Prostate gland (tissue), 2 donors: ENCODE results near the gene MRGPRD.

Source experiments
- POLR2A ChIP-seq: fragments of 450-650 bp; IDR thresholded peaks from one replicate; pipeline ENCODE4 v1.6.1; 2016; ENCODE audit warnings: antibody characterized with exemption, mild to moderate bottlenecking
- POLR2AphosphoS5 ChIP-seq: sonication (generic); formaldehyde crosslinking; IDR thresholded peaks from one replicate; pipeline ENCODE4 v1.6.1; 2017; ENCODE audit warnings: antibody characterized with exemption
- TF ChIP-seq, protein P1 (sequence below), 4 experiments: fragments of 200-600 bp in 2 of 4; fragments of 450-650 bp in 2 of 4; sonication (generic) in 2 of 4; IDR thresholded peaks; 1 replicate in 3 of 4; 2 replicates in 1 of 4; pipeline ENCODE4 v1.5.1; 2016 to 2019; ENCODE audit warnings: antibody characterized with exemption in 4 of 4, mild to moderate bottlenecking in 2 of 4, moderate library complexity in 2 of 4

DNA sequence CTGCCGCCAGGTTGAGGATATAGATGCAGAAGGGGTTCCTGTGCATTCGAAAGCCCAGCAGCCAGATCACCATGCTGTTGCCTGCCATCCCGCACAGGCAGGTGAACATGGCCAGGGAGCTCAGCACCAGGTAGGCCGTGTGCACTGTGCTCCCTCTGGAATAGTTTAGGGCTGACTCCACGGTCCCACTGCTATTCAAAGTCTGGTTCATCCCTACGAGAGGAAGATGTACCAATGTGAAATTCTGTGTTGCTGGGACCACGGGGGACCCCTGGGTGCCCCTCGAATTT, at the start of gene MRGPRD:
- TF ChIP-seq, protein P1, sequence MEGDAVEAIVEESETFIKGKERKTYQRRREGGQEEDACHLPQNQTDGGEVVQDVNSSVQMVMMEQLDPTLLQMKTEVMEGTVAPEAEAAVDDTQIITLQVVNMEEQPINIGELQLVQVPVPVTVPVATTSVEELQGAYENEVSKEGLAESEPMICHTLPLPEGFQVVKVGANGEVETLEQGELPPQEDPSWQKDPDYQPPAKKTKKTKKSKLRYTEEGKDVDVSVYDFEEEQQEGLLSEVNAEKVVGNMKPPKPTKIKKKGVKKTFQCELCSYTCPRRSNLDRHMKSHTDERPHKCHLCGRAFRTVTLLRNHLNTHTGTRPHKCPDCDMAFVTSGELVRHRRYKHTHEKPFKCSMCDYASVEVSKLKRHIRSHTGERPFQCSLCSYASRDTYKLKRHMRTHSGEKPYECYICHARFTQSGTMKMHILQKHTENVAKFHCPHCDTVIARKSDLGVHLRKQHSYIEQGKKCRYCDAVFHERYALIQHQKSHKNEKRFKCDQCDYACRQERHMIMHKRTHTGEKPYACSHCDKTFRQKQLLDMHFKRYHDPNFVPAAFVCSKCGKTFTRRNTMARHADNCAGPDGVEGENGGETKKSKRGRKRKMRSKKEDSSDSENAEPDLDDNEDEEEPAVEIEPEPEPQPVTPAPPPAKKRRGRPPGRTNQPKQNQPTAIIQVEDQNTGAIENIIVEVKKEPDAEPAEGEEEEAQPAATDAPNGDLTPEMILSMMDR (IDR thresholded peaks at IDR 0.05): no peak
- TF ChIP-seq POLR2A (no peak), POLR2AphosphoS5 (no peak)
